ENCODE measurements around the gene LIFR. TPM values are rescaled to one million over a fixed set of nuclear protein-coding genes. Genes with fewer than 3 reads are reported as not detected.

LIFR gene
- total and polyA plus RNA-seq, 3 donors from 2014 or later = 19.7 to 63.9 (median 49.9) TPM

- WGBS, 2 donors = 45 to 57% methylated on average over 8 of the region's 8 CpGs
- intact Hi-C loops (cut with DNase I; ENCODE audit: low total_unique reads) = no loop called here
- no peaks in the 10 kb centered on the region for H3K36me3 ChIP-seq (ENCODE audit: low read depth, missing control alignments)
- DNase-seq = peak; percentile 43
- H3K27ac ChIP-seq = no peak overlapping the region
- peaks cover 2% of the 10 kb centered on the region for H3K27me3 ChIP-seq
- no peak for TF ChIP-seq POLR2A (IDR thresholded peaks at IDR 0.05)
- no peak for TF ChIP-seq CTCF (IDR thresholded peaks at IDR 0.05)
- H3K9me3 ChIP-seq = no peaks in the 10 kb centered on the region
- H3K4me1 ChIP-seq = peaks cover 26% of the 10 kb centered on the region
- no peak overlapping the region for H3K4me3 ChIP-seq
These were observed 83.4 kb downstream of the LIFR start for GRCh38 chr5:38473008-38473407.

- Histone ChIP-seq H3K9me3 (no peaks in the 10 kb centered on the region), H3K4me1 (peaks cover 31% of the 10 kb centered on the region), H3K27ac (no peak overlapping the region), H3K27me3 (peaks cover 2% of the 10 kb centered on the region), H3K4me3 (no peak overlapping the region), H3K36me3 (ENCODE audit: low read depth, missing control alignments) (no peaks in the 10 kb centered on the region)
- TF ChIP-seq CTCF (IDR thresholded peaks at IDR 0.05) = no peak
- TF ChIP-seq POLR2A (IDR thresholded peaks at IDR 0.05) = no peak
- intact Hi-C loops (cut with DNase I; ENCODE audit: low total_unique reads) = no loop called here
- no peak for DNase-seq
- 93 to 97% methylated on average over 7 of the region's 7 CpGs for WGBS, 2 donors
These were observed 83.9 kb downstream of the LIFR start for GRCh38 chr5:38472541-38472940.

- Histone ChIP-seq H3K9me3 (no peaks in the 10 kb centered on the region), H3K4me1 (peaks cover 37% of the 10 kb centered on the region), H3K4me3 (no peak overlapping the region), H3K36me3 (ENCODE audit: low read depth, missing control alignments) (no peaks in the 10 kb centered on the region), H3K27me3 (peaks cover 2% of the 10 kb centered on the region), H3K27ac (no peak overlapping the region)
- 99% methylated on average over 4 of the region's 4 CpGs for WGBS, 2 donors
- intact Hi-C loops (cut with DNase I; ENCODE audit: low total_unique reads) = no loop called here
- TF ChIP-seq CTCF (IDR thresholded peaks at IDR 0.05) = no peak
- no peak for TF ChIP-seq POLR2A (IDR thresholded peaks at IDR 0.05)
- no peak for DNase-seq
These were observed 84.7 kb downstream of the LIFR start for GRCh38 chr5:38471709-38472108.

GRCh38 chr5:38469707-38470267, 86.7 kb downstream of the LIFR start:
- TF ChIP-seq POLR2A (IDR thresholded peaks at IDR 0.05) (no peak), CTCF (IDR thresholded peaks at IDR 0.05) (no peak)
- Histone ChIP-seq H3K4me3 (no peak overlapping the region), H3K4me1 (peaks cover 44% of the 10 kb centered on the region), H3K36me3 (ENCODE audit: low read depth, missing control alignments) (no peaks in the 10 kb centered on the region), H3K9me3 (no peaks in the 10 kb centered on the region), H3K27me3 (no peaks in the 10 kb centered on the region), H3K27ac (peak overlapping the region; percentile 77 to 84)
- WGBS, 2 donors = 69 to 81% methylated on average over 8 to 11 of the region's 11 CpGs
- DNase-seq = no peak
- intact Hi-C loops (cut with DNase I; ENCODE audit: low total_unique reads) = loop anchor here (10.0 kb wide), 1 partner anchor 85 kb away; the partner anchor contains the start of gene LIFR
